Lower leg skin (tissue), 3 donors: ENCODE measurements around the gene SMPD1.

Source experiments
- CTCF ChIP-seq, 3 donors: fragments of 450-650 bp; IDR thresholded peaks; one replicate each; pipeline ENCODE4 v1.5.1; 2016; ENCODE audit warnings: antibody characterized with exemption in 3 of 3, mild to moderate bottlenecking in 3 of 3, moderate library complexity in 2 of 3
- POLR2A ChIP-seq, 2 donors: fragments of 450-650 bp; IDR thresholded peaks; one replicate each; pipeline ENCODE4 v1.6.1; 2016 to 2017; ENCODE audit warnings: antibody characterized with exemption in 2 of 2, mild to moderate bottlenecking in 1 of 2, moderate library complexity in 1 of 2

- TF ChIP-seq CTCF (IDR thresholded peaks at IDR 0.05) (no peak), POLR2A (IDR thresholded peaks at IDR 0.05) (no peak)
These were observed 33.7 kb upstream of the SMPD1 start for GRCh38 chr11:6356503-6357055.
